Ishikawa (cell line): ENCODE results near the gene PCDH15.

Source experiments
- CEBPB ChIP-seq: IDR thresholded peaks from 2 replicates; pipeline ENCODE4 v1.6.1; 2012
- CREB1 ChIP-seq: IDR thresholded peaks from 2 replicates; pipeline ENCODE4 v1.6.1; 2012; ENCODE audit warnings: low read depth
- EGR1 ChIP-seq: IDR thresholded peaks from 2 replicates; pipeline ENCODE4 v1.6.1; 2012
- EP300 ChIP-seq: IDR thresholded peaks from 2 replicates; pipeline ENCODE4 v1.6.1; 2012; ENCODE audit warnings: borderline replicate concordance
- FOXM1 ChIP-seq: IDR thresholded peaks from 2 replicates; pipeline ENCODE4 v1.6.1; 2012; ENCODE audit warnings: low read depth, borderline replicate concordance
- MAX ChIP-seq: IDR thresholded peaks from 2 replicates; pipeline ENCODE4 v1.6.1; 2012
- NFIC ChIP-seq: IDR thresholded peaks from 2 replicates; pipeline ENCODE4 v1.6.1; 2012
- RAD21 ChIP-seq: IDR thresholded peaks from 2 replicates; pipeline ENCODE4 v1.6.1; 2012; ENCODE audit warnings: low read depth
- TAF1 ChIP-seq: IDR thresholded peaks from 2 replicates; pipeline ENCODE4 v1.6.1; 2012; ENCODE audit warnings: low read depth, mild to moderate bottlenecking
- TCF12 ChIP-seq: IDR thresholded peaks from 2 replicates; pipeline ENCODE4 v1.6.1; 2012; ENCODE audit warnings: low read depth
- TEAD4 ChIP-seq: IDR thresholded peaks from 2 replicates; pipeline ENCODE4 v1.6.1; 2012
- YY1 ChIP-seq: IDR thresholded peaks from 2 replicates; pipeline ENCODE4 v1.6.1; 2012; ENCODE audit warnings: low read depth
- ZBTB7A ChIP-seq: IDR thresholded peaks from 2 replicates; pipeline ENCODE4 v1.6.1; 2012; ENCODE audit warnings: low read depth
- TF ChIP-seq, protein P1 (sequence below): IDR thresholded peaks from 2 replicates; pipeline ENCODE4 v1.6.1; 2012; ENCODE audit warnings: low read depth, mild to moderate bottlenecking
- TF ChIP-seq, protein P2 (sequence below): IDR thresholded peaks from 2 replicates; pipeline ENCODE4 v1.6.1; 2012

Gene PCDH15

DNA sequence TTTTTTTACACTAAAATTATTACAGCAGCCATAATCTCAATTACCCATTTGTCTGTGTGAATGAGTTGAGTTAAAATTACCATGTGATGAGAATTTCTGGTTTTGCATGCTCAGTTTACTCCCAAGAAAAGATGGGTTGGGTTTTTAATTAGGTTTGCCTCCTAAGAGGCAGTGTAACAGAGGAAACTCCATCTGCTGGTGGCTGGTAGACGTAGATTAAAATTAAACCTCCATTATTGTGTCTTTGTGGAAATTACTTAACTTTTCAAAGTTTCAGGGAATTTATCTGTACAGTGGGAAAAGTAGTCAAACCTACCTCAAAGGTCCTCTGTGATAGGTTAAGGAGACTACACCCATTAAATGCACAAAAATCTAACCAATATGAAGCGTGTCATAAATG is 954.2 kb downstream of the PCDH15 start:
- TF ChIP-seq, protein P1, sequence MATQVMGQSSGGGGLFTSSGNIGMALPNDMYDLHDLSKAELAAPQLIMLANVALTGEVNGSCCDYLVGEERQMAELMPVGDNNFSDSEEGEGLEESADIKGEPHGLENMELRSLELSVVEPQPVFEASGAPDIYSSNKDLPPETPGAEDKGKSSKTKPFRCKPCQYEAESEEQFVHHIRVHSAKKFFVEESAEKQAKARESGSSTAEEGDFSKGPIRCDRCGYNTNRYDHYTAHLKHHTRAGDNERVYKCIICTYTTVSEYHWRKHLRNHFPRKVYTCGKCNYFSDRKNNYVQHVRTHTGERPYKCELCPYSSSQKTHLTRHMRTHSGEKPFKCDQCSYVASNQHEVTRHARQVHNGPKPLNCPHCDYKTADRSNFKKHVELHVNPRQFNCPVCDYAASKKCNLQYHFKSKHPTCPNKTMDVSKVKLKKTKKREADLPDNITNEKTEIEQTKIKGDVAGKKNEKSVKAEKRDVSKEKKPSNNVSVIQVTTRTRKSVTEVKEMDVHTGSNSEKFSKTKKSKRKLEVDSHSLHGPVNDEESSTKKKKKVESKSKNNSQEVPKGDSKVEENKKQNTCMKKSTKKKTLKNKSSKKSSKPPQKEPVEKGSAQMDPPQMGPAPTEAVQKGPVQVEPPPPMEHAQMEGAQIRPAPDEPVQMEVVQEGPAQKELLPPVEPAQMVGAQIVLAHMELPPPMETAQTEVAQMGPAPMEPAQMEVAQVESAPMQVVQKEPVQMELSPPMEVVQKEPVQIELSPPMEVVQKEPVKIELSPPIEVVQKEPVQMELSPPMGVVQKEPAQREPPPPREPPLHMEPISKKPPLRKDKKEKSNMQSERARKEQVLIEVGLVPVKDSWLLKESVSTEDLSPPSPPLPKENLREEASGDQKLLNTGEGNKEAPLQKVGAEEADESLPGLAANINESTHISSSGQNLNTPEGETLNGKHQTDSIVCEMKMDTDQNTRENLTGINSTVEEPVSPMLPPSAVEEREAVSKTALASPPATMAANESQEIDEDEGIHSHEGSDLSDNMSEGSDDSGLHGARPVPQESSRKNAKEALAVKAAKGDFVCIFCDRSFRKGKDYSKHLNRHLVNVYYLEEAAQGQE: no peak
- TF ChIP-seq RAD21: 0 out of 2 replicates have a peak, but pooled peaks have one; percentile 4

DNA sequence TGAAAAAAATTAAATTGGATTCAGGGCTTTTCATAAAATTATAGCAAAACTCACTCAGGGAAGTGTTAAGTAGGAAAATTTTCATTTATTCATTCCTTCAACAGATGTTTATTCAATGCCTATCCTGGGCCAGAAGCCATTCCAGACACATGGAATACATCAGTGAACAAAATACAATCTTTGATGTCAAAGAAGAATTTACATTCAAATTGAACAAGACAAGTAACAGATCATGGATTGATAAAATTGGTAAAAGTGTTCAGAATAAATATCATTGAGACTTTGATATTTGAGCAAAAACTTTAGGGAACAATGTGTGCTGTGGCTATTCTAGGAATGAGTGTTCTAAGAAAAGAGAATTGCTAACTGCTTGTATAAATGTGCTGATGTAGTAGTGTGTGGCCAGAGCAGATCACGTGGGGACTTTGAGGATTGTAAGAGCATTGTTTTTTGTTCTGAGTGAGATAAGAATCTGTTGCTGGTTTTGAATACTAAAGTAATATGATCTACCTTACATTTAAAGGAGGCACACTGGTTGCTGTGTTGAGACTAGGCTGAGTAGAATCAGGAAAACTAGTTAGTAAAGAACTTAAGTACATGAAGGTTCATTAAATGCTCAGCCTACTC is 957.2 kb downstream of the PCDH15 start:
- TF ChIP-seq, protein P2, sequence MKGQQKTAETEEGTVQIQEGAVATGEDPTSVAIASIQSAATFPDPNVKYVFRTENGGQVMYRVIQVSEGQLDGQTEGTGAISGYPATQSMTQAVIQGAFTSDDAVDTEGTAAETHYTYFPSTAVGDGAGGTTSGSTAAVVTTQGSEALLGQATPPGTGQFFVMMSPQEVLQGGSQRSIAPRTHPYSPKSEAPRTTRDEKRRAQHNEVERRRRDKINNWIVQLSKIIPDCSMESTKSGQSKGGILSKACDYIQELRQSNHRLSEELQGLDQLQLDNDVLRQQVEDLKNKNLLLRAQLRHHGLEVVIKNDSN: peak; percentile 86
- TF ChIP-seq TAF1: no peak

DNA sequence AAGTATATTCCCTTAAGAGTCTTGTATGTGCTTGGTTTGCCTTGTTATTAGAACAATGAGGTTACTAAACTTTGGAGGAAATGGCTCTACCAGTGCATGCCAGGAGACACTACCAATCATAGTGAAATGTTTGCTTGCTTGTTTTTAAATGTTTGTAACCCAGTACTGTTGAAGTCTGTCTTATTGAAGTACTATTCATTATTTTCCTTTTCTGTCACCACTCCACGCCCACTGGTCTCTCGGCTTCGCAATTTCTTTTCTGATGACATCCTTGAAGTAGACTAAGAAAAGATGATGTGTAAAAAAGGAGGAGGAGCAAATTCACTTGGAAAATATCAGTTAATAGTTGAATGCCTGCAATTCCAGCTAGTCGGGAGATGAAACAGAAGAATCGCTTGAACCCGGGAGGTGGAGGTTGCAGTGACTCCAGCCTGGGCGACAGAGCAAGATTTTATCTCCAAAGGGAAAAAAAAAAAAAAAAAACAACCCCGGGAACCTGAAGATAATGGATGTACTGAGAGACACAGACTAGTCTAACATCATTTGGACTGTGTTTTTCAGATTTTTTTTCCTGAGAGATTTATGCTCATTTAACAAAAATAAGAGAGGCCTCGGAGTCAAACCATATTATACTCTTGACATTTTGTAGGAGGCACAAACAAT is 959.4 kb downstream of the PCDH15 start:
- TF ChIP-seq, protein P2: no peak
- no peak for TF ChIP-seq YY1
- no peak for TF ChIP-seq CREB1
- TF ChIP-seq CEBPB: no peak
- TF ChIP-seq TEAD4: no peak
- no peak for TF ChIP-seq EP300
- TF ChIP-seq, protein P1: no peak
- TF ChIP-seq FOXM1: no peak
- TF ChIP-seq ZBTB7A: no peak
- TF ChIP-seq RAD21: no peak
- no peak for TF ChIP-seq NFIC
- TF ChIP-seq TCF12: no peak
- no peak for TF ChIP-seq EGR1
- no peak for TF ChIP-seq MAX
- no peak for TF ChIP-seq TAF1

DNA sequence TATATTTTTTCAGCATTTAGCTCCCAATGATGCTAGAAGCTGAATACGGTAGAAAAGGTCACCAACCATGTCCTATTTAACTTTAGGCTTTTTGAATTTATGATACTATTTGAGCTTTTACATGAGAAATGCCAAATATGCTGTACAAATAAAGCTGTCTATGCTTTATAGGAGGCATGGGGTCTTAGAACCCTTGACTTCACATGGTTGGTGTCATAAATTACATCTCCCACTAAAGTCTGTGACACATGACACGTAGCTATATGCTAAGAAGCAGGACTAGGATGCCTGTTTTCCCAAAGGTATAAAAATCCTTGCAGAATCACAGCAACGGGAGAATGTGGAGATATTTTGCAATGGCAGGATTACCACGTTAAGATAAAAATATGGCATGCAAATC is 960.4 kb downstream of the PCDH15 start:
- TF ChIP-seq, protein P2: no peak
- TF ChIP-seq YY1: no peak
- no peak for TF ChIP-seq TCF12
- TF ChIP-seq, protein P1: no peak
- no peak for TF ChIP-seq CREB1
- no peak for TF ChIP-seq TEAD4
- no peak for TF ChIP-seq FOXM1
- TF ChIP-seq MAX: no peak
- TF ChIP-seq NFIC: no peak
- no peak for TF ChIP-seq EGR1
- TF ChIP-seq EP300: no peak
- TF ChIP-seq ZBTB7A: no peak
- TF ChIP-seq TAF1: no peak
- no peak for TF ChIP-seq CEBPB
- TF ChIP-seq RAD21: no peak
